22Rv1 (cell line): ENCODE measurements around the gene STYK1.

Experiments
- CTCF ChIP-seq: fragments of 450-650 bp; IDR thresholded peaks from 2 replicates; pipeline ENCODE4 v1.5.1; 2017; ENCODE audit warnings: mild to moderate bottlenecking
- ZFX ChIP-seq: fragments of 450-650 bp; IDR thresholded peaks from 2 replicates; pipeline ENCODE4 v1.6.1; 2017; ENCODE audit warnings: antibody characterized with exemption, borderline replicate concordance

GRCh38 chr12:10614056-10614370 lies 59.8 kb downstream of the STYK1 start:
- TF ChIP-seq CTCF, result no peak
- no peak for TF ChIP-seq ZFX
